Adrenal gland (tissue), 12 donors: Measurements from ENCODE around the gene STARD10. TPM values are rescaled to one million over a fixed set of nuclear protein-coding genes. Genes with fewer than 3 reads are reported as not detected.
A peak's percentile ranks its signal among the peaks of the same experiment; 100 is the strongest.

ENCODE experiments used
- DNase-seq, 7 donors: peaks; one replicate each; pipeline ENCODE4 v3.0.0-alpha.2; 2019 to 2020
- H3K27ac ChIP-seq, 5 donors: fragments of 200-600 bp; sonication (generic) in 4 of 5; 1 replicate in 3 of 5; 2 replicates in 2 of 5; pipeline versions ENCODE4 v1.5.1 to v1.8.0; 2016 to 2020; ENCODE audit warnings: mild to moderate bottlenecking in 1 of 5
- H3K27me3 ChIP-seq: fragments of 200-600 bp; 2 replicates; pipeline ENCODE4 v1.8.0; 2021
- H3K36me3 ChIP-seq, 2 donors: fragments of 200-600 bp; replicated peaks in 1 of 2; 1 replicate in 1 of 2; 2 replicates in 1 of 2; pipeline versions ENCODE4 v1.5.1 to v1.8.0; 2018 to 2022
- H3K4me1 ChIP-seq, 2 donors: fragments of 200-600 bp; replicated peaks in 1 of 2; 1 replicate in 1 of 2; 2 replicates in 1 of 2; pipeline versions ENCODE4 v1.5.1 to v1.8.0; 2018 to 2021
- H3K4me3 ChIP-seq, 4 donors: fragments of 200-600 bp; sonication (generic) in 3 of 4; one replicate each; pipeline ENCODE4 v1.5.1; 2016 to 2018
- H3K9me3 ChIP-seq, 3 donors: fragments of 200-600 bp; sonication (generic) in 1 of 3; replicated peaks in 1 of 3; 1 replicate in 2 of 3; 2 replicates in 1 of 3; pipeline versions ENCODE4 v1.5.1 to v1.8.0; 2016 to 2021
- CTCF ChIP-seq, 6 experiments: fragments of 450-650 bp in 4 of 6; fragments of 200-600 bp in 2 of 6; sonication (generic) in 1 of 6; IDR thresholded peaks; 1 replicate in 5 of 6; 2 replicates in 1 of 6; pipeline versions ENCODE4 v1.5.1 to v1.8.0; 2016 to 2021; ENCODE audit warnings: antibody characterized with exemption in 6 of 6, mild to moderate bottlenecking in 2 of 6, moderate library complexity in 1 of 6
- POLR2A ChIP-seq, 2 donors: fragments of 450-650 bp; IDR thresholded peaks; one replicate each; pipeline ENCODE4 v1.6.1; 2017; ENCODE audit warnings: antibody characterized with exemption in 2 of 2, mild to moderate bottlenecking in 2 of 2, moderate library complexity in 1 of 2
- WGBS, 4 donors: extraction: QIAGEN DNeasy Blood & Tissue Kit in 2 of 4; methylation state at CpG; one replicate each; pipeline versions ENCODE4 v1.1.5 to v1.1.7; 2013 to 2017; 5-methylcytosine and 5-hydroxymethylcytosine counted together
- intact Hi-C, 2 donors: fragments of 100-400 bp; cut with DNase I; formaldehyde crosslinking; loops; one replicate each; pipeline versions ENCODE4 v1.14.1 to v1.15.0; 2022 to 2023
- polyA plus RNA-seq, 3 donors: library from polyadenylated mRNA; stranded (reverse); fragments of 200-250 nt in 2 of 3; fragments of 350-450 nt in 1 of 3; fragmentation: Illumina TruSeq in 1 of 3; extraction: RNeasy Lipid Tissue Mini Kit (QIAGEN cat#74804) in 1 of 3; gene quantifications; one replicate each; pipeline ENCODE4 v1.2.3, GENCODE V29; 2013 to 2014
- total RNA-seq, 9 donors: library from RNA; depleted of rRNA in 4 of 9; stranded (reverse); fragments of >200 nt in 4 of 9; fragments of 120-200 nt in 1 of 9; fragmentation: NEBNext Ultra II Directional in 1 of 9; extraction: Animal tissue kit (Norgen Biotek cat#: 25700) in 1 of 9; gene quantifications; one replicate each; pipeline versions ENCODE4 v1.1.0 to v1.2.4, GENCODE V29; 2013 to 2023
- donor health status: healthy with polysubstance abuse.
- donor health status: Bipolar disorder and iron deficiency.
- donor health status: DM: yes; HTN: yes; CAD: no.
- donor health status: DM: no; HTN: no; CAD: no.
- donor health status: DM: no; HTN: no; CAD: no.
- donor health status: DM: yes; HTN: yes; CAD: no.

Gene STARD10
- total and polyA plus RNA-seq, 12 donors = 190 to 668 (median 350) TPM

GRCh38 chr11:72741429-72741833, 52.4 kb downstream of the STARD10 start:
- DNase-seq = peak in 2 of 7 donors; percentile 49 to 60
- no peaks in the 10 kb centered on the region for H3K9me3 ChIP-seq
- no peaks in the 10 kb centered on the region for H3K36me3 ChIP-seq
- H3K27ac ChIP-seq = peak overlapping the region in 4 of 5 donors; percentile 28 to 74 (median 71)
- no peak overlapping the region for H3K4me3 ChIP-seq
- intact Hi-C loops = no loop called here
- TF ChIP-seq CTCF (IDR thresholded peaks at IDR 0.05) = no peak
- TF ChIP-seq POLR2A (IDR thresholded peaks at IDR 0.05) = no peak
- 33 to 67% (median 65%) methylated on average over 3 to 8 of the region's 8 CpGs for WGBS, 4 donors
- H3K27me3 ChIP-seq = no peaks in the 10 kb centered on the region
- peaks cover 70 to 90% of the 10 kb centered on the region in 2 donors for H3K4me1 ChIP-seq

- peaks cover 70 to 90% of the 10 kb centered on the region in 2 donors for H3K4me1 ChIP-seq
- 71 to 76% (median 72%) methylated on average over 8 to 10 of the region's 10 CpGs for WGBS, 4 donors
- intact Hi-C loops = no loop called here
- no peak for DNase-seq
- TF ChIP-seq POLR2A (IDR thresholded peaks at IDR 0.05) = no peak
- TF ChIP-seq CTCF (IDR thresholded peaks at IDR 0.05) = no peak
- H3K36me3 ChIP-seq = no peaks in the 10 kb centered on the region
- no peaks in the 10 kb centered on the region for H3K27me3 ChIP-seq
- no peak overlapping the region for H3K4me3 ChIP-seq
- H3K9me3 ChIP-seq = no peaks in the 10 kb centered on the region
- peak overlapping the region in 4 of 5 donors; percentile 28 to 79 (median 72) for H3K27ac ChIP-seq
Observed at GRCh38 chr11:72740562-72741428, 53.1 kb downstream of the STARD10 start.

GRCh38 chr11:72740060-72740424, 53.8 kb downstream of the STARD10 start:
- no peak overlapping the region for H3K4me3 ChIP-seq
- no peaks in the 10 kb centered on the region for H3K36me3 ChIP-seq
- no peak for DNase-seq
- peak overlapping the region in 4 of 5 donors; percentile 56 to 79 (median 76) for H3K27ac ChIP-seq
- WGBS, 4 donors = 84 to 94% (median 88%) methylated on average over 2 of the region's 2 CpGs
- no peak for TF ChIP-seq CTCF (IDR thresholded peaks at IDR 0.05)
- no peak for TF ChIP-seq POLR2A (IDR thresholded peaks at IDR 0.05)
- H3K4me1 ChIP-seq = peaks cover 67 to 91% of the 10 kb centered on the region in 2 donors
- H3K27me3 ChIP-seq = no peaks in the 10 kb centered on the region
- intact Hi-C loops = no loop called here
- no peaks in the 10 kb centered on the region for H3K9me3 ChIP-seq

- Histone ChIP-seq H3K36me3 (no peaks in the 10 kb centered on the region), H3K9me3 (no peaks in the 10 kb centered on the region), H3K27ac (peak overlapping the region in 4 of 5 donors; percentile 56 to 79 (median 76)), H3K4me3 (no peak overlapping the region), H3K27me3 (no peaks in the 10 kb centered on the region), H3K4me1 (peaks cover 62 to 85% of the 10 kb centered on the region in 2 donors)
- 60 to 85% (median 70%) methylated on average over 1 to 10 of the region's 10 CpGs for WGBS, 4 donors
- no peak for TF ChIP-seq POLR2A (IDR thresholded peaks at IDR 0.05)
- no peak for TF ChIP-seq CTCF (IDR thresholded peaks at IDR 0.05)
- DNase-seq = peak in 2 of 7 donors; percentile 44 to 52
- intact Hi-C loops = no loop called here
Observed at GRCh38 chr11:72739240-72740059, 54.4 kb downstream of the STARD10 start.
